Parathyroid adenoma (tissue), 2 donors: ENCODE data around the gene OR8D4.

Experiments
- H2AFZ ChIP-seq: fragments of 300-600 bp; sonication (generic); one replicate; pipeline ENCODE4 v1.7.0; 2017; ENCODE audit warnings: antibody characterized with exemption, mild to moderate bottlenecking
- H3K27ac ChIP-seq: fragments of 300-600 bp; sonication (generic); one replicate; pipeline ENCODE4 v1.7.0; 2017
- H3K27me3 ChIP-seq: fragments of 300-600 bp; sonication (generic); one replicate; pipeline ENCODE4 v1.7.0; 2017; ENCODE audit warnings: low read length; ENCODE audit not compliant: control insufficient read depth, insufficient read depth
- H3K36me3 ChIP-seq: fragments of 300-600 bp; sonication (generic); one replicate; pipeline ENCODE4 v1.7.0; 2017; ENCODE audit warnings: low read length; ENCODE audit not compliant: control insufficient read depth, insufficient read depth
- H3K4me1 ChIP-seq: fragments of 300-600 bp; sonication (generic); one replicate; pipeline ENCODE4 v1.7.0; 2017; ENCODE audit warnings: control low read depth
- H3K4me2 ChIP-seq: fragments of 300-600 bp; sonication (generic); one replicate; pipeline ENCODE4 v1.7.0; 2017; ENCODE audit warnings: low read length
- H3K4me3 ChIP-seq: fragments of 300-600 bp; sonication (generic); one replicate; pipeline ENCODE4 v1.7.0; 2017; ENCODE audit warnings: low read depth, low read length
- H3K79me2 ChIP-seq: fragments of 300-600 bp; sonication (generic); one replicate; pipeline ENCODE4 v1.7.0; 2017; ENCODE audit warnings: control low read depth
- H3K9ac ChIP-seq: fragments of 300-600 bp; sonication (generic); one replicate; pipeline ENCODE4 v1.7.0; 2017; ENCODE audit warnings: mild to moderate bottlenecking
- H3K9me3 ChIP-seq: fragments of 300-600 bp; sonication (generic); one replicate; pipeline ENCODE4 v1.7.0; 2017; ENCODE audit warnings: low read length; ENCODE audit not compliant: control insufficient read depth
- CTCF ChIP-seq: fragments of 300-600 bp; sonication (generic); IDR thresholded peaks from one replicate; pipeline ENCODE4 v1.7.0; 2017; ENCODE audit warnings: antibody characterized with exemption, mild to moderate bottlenecking
- donor health status: primary hyperparathyroidism.

OR8D4 gene

GRCh38 chr11:123904932-123905331, 3.0 kb downstream of the OR8D4 start:
- Histone ChIP-seq H3K27ac (no peak overlapping the region), H3K4me3 (no peak overlapping the region), H3K4me2 (no peak overlapping the region), H3K4me1 (no peaks in the 10 kb centered on the region), H2AFZ (no peak overlapping the region), H3K36me3 (no peaks in the 10 kb centered on the region), H3K9me3 (no peaks in the 10 kb centered on the region), H3K9ac (no peak overlapping the region), H3K79me2 (no peaks in the 10 kb centered on the region), H3K27me3 (no peaks in the 10 kb centered on the region)
- TF ChIP-seq CTCF, result no peak

- Histone ChIP-seq H3K27ac (no peak overlapping the region), H3K9me3 (no peaks in the 10 kb centered on the region), H3K4me1 (no peaks in the 10 kb centered on the region), H3K27me3 (no peaks in the 10 kb centered on the region), H3K4me3 (no peak overlapping the region), H3K4me2 (no peak overlapping the region), H3K79me2 (no peaks in the 10 kb centered on the region), H2AFZ (no peak overlapping the region), H3K36me3 (no peaks in the 10 kb centered on the region), H3K9ac (no peak overlapping the region)
- TF ChIP-seq CTCF, result no peak
Measured at GRCh38 chr11:123905826-123906225, 3.9 kb downstream of the OR8D4 start.

- Histone ChIP-seq H2AFZ (no peak overlapping the region), H3K27me3 (no peaks in the 10 kb centered on the region), H3K36me3 (no peaks in the 10 kb centered on the region), H3K9ac (no peak overlapping the region), H3K79me2 (no peaks in the 10 kb centered on the region), H3K4me2 (no peak overlapping the region), H3K27ac (no peak overlapping the region), H3K4me3 (no peak overlapping the region), H3K9me3 (no peaks in the 10 kb centered on the region), H3K4me1 (no peaks in the 10 kb centered on the region)
- no peak for TF ChIP-seq CTCF
Measured at GRCh38 chr11:123920943-123921342, 19.0 kb downstream of the OR8D4 start.

GRCh38 chr11:123924027-123924426, 22.1 kb downstream of the OR8D4 start:
- H3K4me2 ChIP-seq, result no peak overlapping the region
- no peaks in the 10 kb centered on the region for H3K27me3 ChIP-seq
- H3K79me2 ChIP-seq, result no peaks in the 10 kb centered on the region
- no peak overlapping the region for H3K27ac ChIP-seq
- H3K4me1 ChIP-seq, result no peaks in the 10 kb centered on the region
- TF ChIP-seq CTCF, result no peak
- H3K4me3 ChIP-seq, result no peak overlapping the region
- no peak overlapping the region for H2AFZ ChIP-seq
- no peak overlapping the region for H3K9ac ChIP-seq
- no peaks in the 10 kb centered on the region for H3K9me3 ChIP-seq
- no peaks in the 10 kb centered on the region for H3K36me3 ChIP-seq

GRCh38 chr11:123939317-123939716, 37.4 kb downstream of the OR8D4 start, which contains the start of gene OR4D5:
TSS of gene OR4D5 (plus strand) at chr11:123939617. CDS start at chr11:123939617, 0 bp downstream.
- Histone ChIP-seq H3K4me2 (no peak within 1 kb of the TSS), H3K27ac (no peak within 1 kb of the TSS), H3K4me3 (no peak within 1 kb of the TSS), H3K79me2 (no peaks in the 10 kb centered on the region), H2AFZ (no peak within 1 kb of the TSS), H3K36me3 (no peaks in the 10 kb centered on the region), H3K9ac (no peak within 1 kb of the TSS), H3K27me3 (no peaks in the 10 kb centered on the region), H3K4me1 (no peaks in the 10 kb centered on the region), H3K9me3 (no peaks in the 10 kb centered on the region)
- TF ChIP-seq CTCF, result no peak
